ENCODE data around the gene VPS4A. TPM values are rescaled to one million over a fixed set of nuclear protein-coding genes. Genes with fewer than 3 reads are reported as not detected.

VPS4A gene
- total and polyA plus RNA-seq, 2 of the 8 experiments (the other 6 are each of a cell fraction or from before 2014, with no cell fraction given) = 14.1 to 24.1 TPM

- Histone ChIP-seq H3K4me3 (ENCODE audit: extremely low read depth in 1 of 4, insufficient read depth in 2 of 4, low read depth in 3 of 4, low read length in 4 of 4) (peak overlapping the region; percentile 71 to 98 (median 92)), H3K79me1 (ENCODE audit: low read depth, low read length) (peaks cover 6% of the 10 kb centered on the region; the same call in 1 of the 2 replicates), H3K23me2 (ENCODE audit: low read depth, low read length) (peaks cover 5% of the 10 kb centered on the region; the same call in 1 of the 2 replicates), H3K18ac (ENCODE audit: extremely low read depth, low read length) (no peak overlapping the region), H3K56ac (replicated peaks; ENCODE audit: insufficient read length, low read depth, low read length) (peak overlapping the region; percentile 84), H2BK20ac (ENCODE audit: low read length) (no peak overlapping the region), H2BK12ac (ENCODE audit: low read depth, low read length) (no peak overlapping the region), H3K23ac (ENCODE audit: insufficient read length) (no peak overlapping the region), H3K36me3 (ENCODE audit: control insufficient read depth in 2 of 4, insufficient read depth in 4 of 4, low read length in 3 of 4) (peaks cover 20 to 47% (median 28%) of the 10 kb centered on the region in 4 experiments), H4K8ac (ENCODE audit: extremely low read depth, insufficient read depth, low read length) (peak overlapping the region; percentile 83; the same call in 1 of the 2 replicates), H3K9me3 (ENCODE audit: insufficient read depth in 2 of 2, low read depth in 1 of 2, low read length in 1 of 2) (no peaks in the 10 kb centered on the region), H3K27me3 (replicated peaks in 1 of 4; ENCODE audit: control insufficient read depth in 3 of 4, extremely low read depth in 1 of 4, insufficient read depth in 3 of 4, low read length in 3 of 4) (no peaks in the 10 kb centered on the region), H2AFZ (ENCODE audit: low read length) (no peak overlapping the region), H3K14ac (ENCODE audit: insufficient read length) (no peak overlapping the region), H2BK15ac (ENCODE audit: low read length) (no peak overlapping the region), H3K27ac (ENCODE audit: low read depth, low read length) (peak overlapping the region; percentile 56; the same call in 1 of the 2 replicates), H3K4ac (replicated peaks; ENCODE audit: insufficient read length, low read depth, low read length) (no peak overlapping the region), H3K4me1 (replicated peaks in 1 of 4; ENCODE audit: control insufficient read depth in 3 of 4, insufficient read depth in 4 of 4, low read length in 3 of 4) (peaks cover 0 to 9% (median 3%) of the 10 kb centered on the region in 4 experiments; a peak in 4 of 7 replicates), H2AK5ac (ENCODE audit: low read depth, low read length) (no peak overlapping the region), H3K4me2 (ENCODE audit: insufficient read depth in 1 of 2, low read depth in 2 of 2, low read length in 2 of 2) (peak overlapping the region; percentile 87 to 97), H4K91ac (replicated peaks; ENCODE audit: insufficient read length, low read length) (no peak overlapping the region), H3K9ac (replicated peaks in 1 of 4; ENCODE audit: extremely low read depth in 1 of 4, low read depth in 3 of 4, low read length in 3 of 4) (peak overlapping the region; percentile 67 to 93 (median 91)), H4K5ac (ENCODE audit: insufficient read length, low read depth, low read length) (no peak overlapping the region), H3K79me2 (ENCODE audit: control insufficient read depth in 1 of 2, insufficient read depth in 2 of 2, low read length in 2 of 2) (peaks cover 12 to 43% of the 10 kb centered on the region in 2 experiments), H2BK120ac (replicated peaks; ENCODE audit: low read depth, low read length) (no peak overlapping the region), H4K20me1 (replicated peaks in 1 of 2; ENCODE audit: control insufficient read depth in 1 of 2, insufficient read depth in 2 of 2, low read length in 2 of 2) (peaks cover 0 to 2% of the 10 kb centered on the region in 2 experiments), H2BK5ac (ENCODE audit: low read depth, low read length) (peak overlapping the region; percentile 57; the same call in 1 of the 2 replicates)
- DNase-seq (ENCODE audit: low read depth in 1 of 2, low spot score in 2 of 2) (no peak), FAIRE-seq (no peak)
- 18% methylated on average over 15 of the region's 16 CpGs; no CpG with 5 or more reads in 1 of the 2 experiments for WGBS, 2 experiments (ENCODE audit: extremely low coverage in 1 of 2, insufficient coverage in 1 of 2, insufficient read length in 1 of 2, insufficient replicate concordance in 2 of 2, low coverage in 1 of 2, low lambda C conversion rate in 2 of 2, missing lambda C conversion rate in 1 of 2)
- POLR2A ChIA-PET (ENCODE audit: partially characterized antibody) = interaction anchor here (1.0 to 29.8 kb wide), 9 partner anchors 8 to 171 kb away, joined by 3 to 497 read pairs (median 3); partner anchors contain the start of genes PDF, SNTB2, TMED6 and VPS4A
- CTCF ChIA-PET (ENCODE audit: partially characterized antibody) = interaction anchor here (0.6 to 1.3 kb wide), 7 partner anchors 12 to 216 kb away, joined by 3 to 4 read pairs (median 3); partner anchors contain the start of gene TMED6
- no peak for TF ChIP-seq FOSL1 (IDR thresholded peaks at IDR 0.05; ENCODE audit: insufficient read depth, low read depth, low read length)
- no peak for TF ChIP-seq CHD2 (IDR thresholded peaks at IDR 0.05; ENCODE audit: low read length)
- no peak for TF ChIP-seq MAX (IDR thresholded peaks at IDR 0.05)
- no peak for TF ChIP-seq POU5F1 (IDR thresholded peaks at IDR 0.05; ENCODE audit: low read depth, low read length)
- no peak for TF ChIP-seq SUZ12 (IDR thresholded peaks at IDR 0.05; ENCODE audit: low read length)
- TF ChIP-seq RFX5 (IDR thresholded peaks at IDR 0.05; ENCODE audit: borderline replicate concordance, low read depth, low read length) = no peak
- no peak for TF ChIP-seq EZH2 (IDR thresholded peaks at IDR 0.05; ENCODE audit: low read depth, low read length, severe bottlenecking)
- no peak for TF ChIP-seq JUN (IDR thresholded peaks at IDR 0.05; ENCODE audit: low read depth, low read length)
- no peak for TF ChIP-seq BRCA1 (IDR thresholded peaks at IDR 0.05; ENCODE audit: low read depth, low read length)
- no peak for TF ChIP-seq TBP (IDR thresholded peaks at IDR 0.05; ENCODE audit: low read depth, low read length)
- TF ChIP-seq SP2 (IDR thresholded peaks at IDR 0.05; ENCODE audit: low read length) = no peak
- no peak for TF ChIP-seq SAP30 (IDR thresholded peaks at IDR 0.05; ENCODE audit: insufficient read depth, insufficient replicate concordance, low read length)
- TF ChIP-seq ASH2L (IDR thresholded peaks at IDR 0.05; ENCODE audit: low read length) = no peak
Observed at GRCh38 chr16:69340095-69340644, 29.0 kb downstream of the VPS4A start.

Data from H1 (cell line).